Suprapubic skin (tissue), 3 donors: Measurements from ENCODE around the gene MAPKAPK5.

ENCODE experiments used
- CTCF ChIP-seq, 2 donors: fragments of 200-600 bp in 1 of 2; fragments of 450-650 bp in 1 of 2; sonication (generic) in 1 of 2; IDR thresholded peaks; one replicate each; pipeline ENCODE4 v1.5.1; 2016 to 2019; ENCODE audit warnings: antibody characterized with exemption in 2 of 2, mild to moderate bottlenecking in 1 of 2, moderate library complexity in 1 of 2
- EP300 ChIP-seq: sonication (generic); formaldehyde crosslinking; IDR thresholded peaks from one replicate; pipeline ENCODE4 v1.6.1; 2017; ENCODE audit warnings: antibody characterized with exemption
- POLR2A ChIP-seq, 2 donors: fragments of 450-650 bp; IDR thresholded peaks; one replicate each; pipeline ENCODE4 v1.6.1; 2017; ENCODE audit warnings: antibody characterized with exemption in 2 of 2, mild to moderate bottlenecking in 2 of 2, moderate library complexity in 2 of 2

DNA sequence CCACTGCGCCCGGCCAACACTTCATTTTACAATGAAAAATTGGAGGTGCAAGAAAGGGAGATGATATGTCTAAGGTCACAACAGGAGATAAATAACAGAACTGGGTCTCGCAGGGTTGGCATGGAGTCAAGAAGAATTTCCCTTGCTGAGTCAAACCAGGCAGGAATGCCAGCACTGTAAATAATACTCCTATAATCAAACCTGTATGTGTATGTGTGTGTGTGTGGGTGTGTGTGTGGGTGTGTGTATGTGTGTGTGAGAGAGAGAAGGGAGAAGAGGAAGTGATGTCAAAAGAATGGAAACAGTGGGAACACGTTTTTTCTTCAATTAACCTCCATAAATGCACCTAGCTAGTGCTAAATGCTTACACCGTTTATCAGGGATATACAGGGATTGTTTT, 100.5 kb downstream of the MAPKAPK5 start:
- TF ChIP-seq POLR2A (IDR thresholded peaks at IDR 0.05), result no peak
- TF ChIP-seq EP300, result no peak
- TF ChIP-seq CTCF (IDR thresholded peaks at IDR 0.05), result no peak
